ENCODE measurements around the gene MAGI1. TPM values are rescaled to one million over a fixed set of nuclear protein-coding genes. Genes with fewer than 3 reads are reported as not detected.

The MAGI1 gene
- total RNA-seq, 5 donors from 2014 or later (not counting 1 experiment from before 2014, with no cell fraction given) = 0.23 to 0.63 (median 0.29) TPM

- CTCF ChIA-PET = no interaction called here
- Histone ChIP-seq H3K27ac (ENCODE audit: low read length) (no peak overlapping the region), H3K36me3 (ENCODE audit: control insufficient read depth in 2 of 2, extremely low read depth in 1 of 2, insufficient read depth in 1 of 2, low read length in 1 of 2) (no peaks in the 10 kb centered on the region), H3K4me3 (ENCODE audit: control insufficient read depth in 1 of 2, extremely low read depth in 1 of 2, low read length in 1 of 2) (no peak overlapping the region), H3K9me3 (no peaks in the 10 kb centered on the region), H3K4me1 (ENCODE audit: control insufficient read depth in 1 of 2, extremely low read depth in 1 of 2, insufficient read depth in 2 of 2, low read length in 2 of 2) (no peaks in the 10 kb centered on the region), H3K27me3 (replicated peaks in 1 of 2; ENCODE audit: control insufficient read depth in 2 of 2, extremely low read depth in 1 of 2, insufficient read depth in 2 of 2, low read length in 1 of 2) (no peaks in the 10 kb centered on the region)
- no peak for DNase-seq
- H3K36me3 Mint-ChIP-seq = no peaks in the 10 kb centered on the region
- no CpG with 5 or more reads among the region's 4 CpGs for WGBS (ENCODE audit: insufficient coverage)
- H3K4me1 Mint-ChIP-seq = no peaks in the 10 kb centered on the region
- H3K4me3 Mint-ChIP-seq = no peak overlapping the region
- POLR2A ChIA-PET = no interaction called here
- H3K27ac Mint-ChIP-seq = no peak overlapping the region
- H3K27me3 Mint-ChIP-seq = no peaks in the 10 kb centered on the region
- no peak for ATAC-seq (replicated peaks in 1 of 4)
- H3K9me3 Mint-ChIP-seq = peaks cover 2 to 19% (median 8%) of the 10 kb centered on the region in 3 donors
Observed at GRCh38 chr3:65655061-65655460, 383.7 kb downstream of the MAGI1 start.

DNA sequence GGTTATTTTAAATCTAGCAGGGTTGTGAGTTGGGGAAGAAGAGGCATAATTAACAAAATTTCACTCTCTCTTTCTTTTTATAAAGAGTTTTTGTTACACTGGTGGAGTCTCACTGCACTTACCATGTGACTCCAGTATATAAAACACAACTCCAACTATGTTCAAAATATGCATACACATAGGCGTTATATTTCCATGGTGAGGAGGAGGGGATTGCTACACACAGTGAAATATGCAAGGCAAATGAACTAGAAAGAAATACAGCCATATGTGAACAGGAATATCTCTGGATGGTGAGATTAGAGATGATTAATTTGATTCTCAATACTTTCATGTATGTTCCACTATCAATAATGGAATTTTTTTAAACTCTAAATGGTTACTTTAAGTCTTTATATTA, 385.0 kb downstream of the MAGI1 start:
- H3K4me1 ChIP-seq (ENCODE audit: control insufficient read depth in 1 of 2, extremely low read depth in 1 of 2, insufficient read depth in 2 of 2, low read length in 2 of 2) = no peaks in the 10 kb centered on the region
- WGBS (ENCODE audit: insufficient coverage) = no CpG with 5 or more reads among the region's 1 CpG
- no peaks in the 10 kb centered on the region for H3K36me3 ChIP-seq (ENCODE audit: control insufficient read depth in 2 of 2, extremely low read depth in 1 of 2, insufficient read depth in 1 of 2, low read length in 1 of 2)
- Mint-ChIP-seq H3K4me3 (no peak overlapping the region), H3K9me3 (peaks cover 2 to 13% (median 8%) of the 10 kb centered on the region in 3 donors), H3K36me3 (no peaks in the 10 kb centered on the region), H3K27me3 (no peaks in the 10 kb centered on the region), H3K27ac (no peak overlapping the region), H3K4me1 (no peaks in the 10 kb centered on the region)
- ATAC-seq (replicated peaks in 1 of 4) = no peak
- no peaks in the 10 kb centered on the region for H3K27me3 ChIP-seq (replicated peaks in 1 of 2; ENCODE audit: control insufficient read depth in 2 of 2, extremely low read depth in 1 of 2, insufficient read depth in 2 of 2, low read length in 1 of 2)
- H3K27ac ChIP-seq (ENCODE audit: low read length) = no peak overlapping the region
- POLR2A ChIA-PET = no interaction called here
- H3K9me3 ChIP-seq = no peaks in the 10 kb centered on the region
- CTCF ChIA-PET = no interaction called here
- DNase-seq = no peak
- H3K4me3 ChIP-seq (ENCODE audit: control insufficient read depth in 1 of 2, extremely low read depth in 1 of 2, low read length in 1 of 2) = no peak overlapping the region

DNA sequence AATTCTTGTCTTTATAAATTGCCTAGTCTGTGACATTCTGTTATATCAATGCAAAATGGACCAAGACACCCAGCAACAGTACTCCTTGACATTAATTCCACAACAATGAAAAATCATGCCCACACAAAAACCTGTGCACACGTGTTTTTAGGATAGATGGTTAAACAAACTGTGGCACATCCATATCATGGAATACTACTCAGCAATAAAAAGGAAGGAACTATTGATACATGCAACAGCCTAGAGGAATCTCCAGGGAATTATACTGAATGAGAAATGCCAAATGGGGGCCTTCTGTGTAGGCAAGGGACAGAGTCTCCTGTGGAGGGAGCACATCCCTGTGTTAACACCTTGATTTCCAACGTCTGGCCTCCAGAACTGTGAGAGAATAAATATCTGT, 388.5 kb downstream of the MAGI1 start:
- ChIA-PET CTCF (no interaction called here), POLR2A (no interaction called here)
- Histone ChIP-seq H3K36me3 (ENCODE audit: control insufficient read depth in 2 of 2, extremely low read depth in 1 of 2, insufficient read depth in 1 of 2, low read length in 1 of 2) (no peaks in the 10 kb centered on the region), H3K4me1 (ENCODE audit: control insufficient read depth in 1 of 2, extremely low read depth in 1 of 2, insufficient read depth in 2 of 2, low read length in 2 of 2) (no peaks in the 10 kb centered on the region), H3K27ac (ENCODE audit: low read length) (no peak overlapping the region), H3K4me3 (ENCODE audit: control insufficient read depth in 1 of 2, extremely low read depth in 1 of 2, low read length in 1 of 2) (no peak overlapping the region), H3K27me3 (replicated peaks in 1 of 2; ENCODE audit: control insufficient read depth in 2 of 2, extremely low read depth in 1 of 2, insufficient read depth in 2 of 2, low read length in 1 of 2) (no peaks in the 10 kb centered on the region), H3K9me3 (no peaks in the 10 kb centered on the region)
- Mint-ChIP-seq H3K4me1 (no peaks in the 10 kb centered on the region), H3K27ac (no peak overlapping the region), H3K27me3 (no peaks in the 10 kb centered on the region), H3K9me3 (peaks cover 10 to 34% (median 17%) of the 10 kb centered on the region in 3 donors), H3K36me3 (no peaks in the 10 kb centered on the region), H3K4me3 (no peak overlapping the region)
- DNase-seq (no peak), ATAC-seq (replicated peaks in 1 of 4) (no peak)
- no CpG with 5 or more reads among the region's 2 CpGs for WGBS (ENCODE audit: insufficient coverage)

DNA sequence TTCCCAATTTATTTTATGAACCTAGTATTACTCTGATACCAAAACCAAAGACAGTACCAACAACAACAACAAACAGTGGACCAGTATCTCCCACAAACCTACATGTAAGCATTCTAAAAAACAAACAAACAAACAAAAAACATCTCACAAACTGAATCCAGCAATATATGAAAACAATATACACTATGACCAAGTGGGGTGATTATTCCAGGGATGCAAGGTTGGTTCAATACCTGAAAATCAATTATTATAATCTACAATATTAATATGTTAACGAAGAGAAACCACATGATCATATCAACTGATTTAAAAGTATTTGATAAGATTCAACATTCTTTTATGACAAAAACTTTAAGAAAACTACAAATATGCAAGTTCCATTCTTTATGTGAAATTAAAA, 391.3 kb downstream of the MAGI1 start:
- Mint-ChIP-seq H3K36me3 (no peaks in the 10 kb centered on the region), H3K9me3 (peaks cover 10 to 41% (median 23%) of the 10 kb centered on the region in 3 donors), H3K4me1 (no peaks in the 10 kb centered on the region), H3K27ac (no peak overlapping the region), H3K27me3 (no peaks in the 10 kb centered on the region), H3K4me3 (no peak overlapping the region)
- CTCF ChIA-PET = no interaction called here
- H3K36me3 ChIP-seq (ENCODE audit: control insufficient read depth in 2 of 2, extremely low read depth in 1 of 2, insufficient read depth in 1 of 2, low read length in 1 of 2) = no peaks in the 10 kb centered on the region
- POLR2A ChIA-PET = no interaction called here
- DNase-seq = no peak
- no peak for ATAC-seq (replicated peaks in 1 of 4)
- no peak overlapping the region for H3K4me3 ChIP-seq (ENCODE audit: control insufficient read depth in 1 of 2, extremely low read depth in 1 of 2, low read length in 1 of 2)
- H3K9me3 ChIP-seq = no peaks in the 10 kb centered on the region
- H3K27me3 ChIP-seq (replicated peaks in 1 of 2; ENCODE audit: control insufficient read depth in 2 of 2, extremely low read depth in 1 of 2, insufficient read depth in 2 of 2, low read length in 1 of 2) = no peaks in the 10 kb centered on the region
- H3K4me1 ChIP-seq (ENCODE audit: control insufficient read depth in 1 of 2, extremely low read depth in 1 of 2, insufficient read depth in 2 of 2, low read length in 2 of 2) = no peaks in the 10 kb centered on the region
- no peak overlapping the region for H3K27ac ChIP-seq (ENCODE audit: low read length)
- WGBS (ENCODE audit: insufficient coverage) = no CpG with 5 or more reads among the region's 1 CpG

GRCh38 chr3:65642883-65643282, 395.8 kb downstream of the MAGI1 start:
- Histone ChIP-seq H3K27me3 (replicated peaks in 1 of 2; ENCODE audit: control insufficient read depth in 2 of 2, extremely low read depth in 1 of 2, insufficient read depth in 2 of 2, low read length in 1 of 2) (no peaks in the 10 kb centered on the region), H3K4me3 (ENCODE audit: control insufficient read depth in 1 of 2, extremely low read depth in 1 of 2, low read length in 1 of 2) (no peak overlapping the region), H3K27ac (ENCODE audit: low read length) (no peak overlapping the region), H3K4me1 (ENCODE audit: control insufficient read depth in 1 of 2, extremely low read depth in 1 of 2, insufficient read depth in 2 of 2, low read length in 2 of 2) (no peaks in the 10 kb centered on the region), H3K9me3 (no peaks in the 10 kb centered on the region), H3K36me3 (ENCODE audit: control insufficient read depth in 2 of 2, extremely low read depth in 1 of 2, insufficient read depth in 1 of 2, low read length in 1 of 2) (no peaks in the 10 kb centered on the region)
- WGBS (ENCODE audit: insufficient coverage) = no CpG with 5 or more reads among the region's 1 CpG
- Mint-ChIP-seq H3K27me3 (peaks cover 0 to 3% of the 10 kb centered on the region in 2 donors), H3K4me3 (no peak overlapping the region), H3K4me1 (no peaks in the 10 kb centered on the region), H3K36me3 (no peaks in the 10 kb centered on the region), H3K27ac (no peak overlapping the region), H3K9me3 (peaks cover 15 to 35% (median 25%) of the 10 kb centered on the region in 3 donors)
- ChIA-PET CTCF (no interaction called here), POLR2A (no interaction called here)
- DNase-seq (no peak), ATAC-seq (replicated peaks in 1 of 4) (no peak)

- no peak overlapping the region for H3K27ac Mint-ChIP-seq
- Histone ChIP-seq H3K27me3 (replicated peaks in 1 of 2; ENCODE audit: control insufficient read depth in 2 of 2, extremely low read depth in 1 of 2, insufficient read depth in 2 of 2, low read length in 1 of 2) (no peaks in the 10 kb centered on the region), H3K27ac (ENCODE audit: low read length) (no peak overlapping the region), H3K9me3 (no peaks in the 10 kb centered on the region), H3K4me3 (ENCODE audit: control insufficient read depth in 1 of 2, extremely low read depth in 1 of 2, low read length in 1 of 2) (no peak overlapping the region), H3K36me3 (ENCODE audit: control insufficient read depth in 2 of 2, extremely low read depth in 1 of 2, insufficient read depth in 1 of 2, low read length in 1 of 2) (no peaks in the 10 kb centered on the region), H3K4me1 (ENCODE audit: control insufficient read depth in 1 of 2, extremely low read depth in 1 of 2, insufficient read depth in 2 of 2, low read length in 2 of 2) (no peaks in the 10 kb centered on the region)
- WGBS (ENCODE audit: insufficient coverage) = no CpG with 5 or more reads among the region's 2 CpGs
- DNase-seq (no peak), ATAC-seq (replicated peaks in 1 of 4) (no peak)
- H3K9me3 Mint-ChIP-seq = peaks cover 13 to 24% (median 17%) of the 10 kb centered on the region in 3 donors
- no peak overlapping the region for H3K4me3 Mint-ChIP-seq
- no peaks in the 10 kb centered on the region for H3K36me3 Mint-ChIP-seq
- ChIA-PET CTCF (no interaction called here), POLR2A (no interaction called here)
- H3K4me1 Mint-ChIP-seq = no peaks in the 10 kb centered on the region
- H3K27me3 Mint-ChIP-seq = peaks cover 0 to 3% of the 10 kb centered on the region in 2 donors
Observed at GRCh38 chr3:65641777-65642176, 396.9 kb downstream of the MAGI1 start.

DNA sequence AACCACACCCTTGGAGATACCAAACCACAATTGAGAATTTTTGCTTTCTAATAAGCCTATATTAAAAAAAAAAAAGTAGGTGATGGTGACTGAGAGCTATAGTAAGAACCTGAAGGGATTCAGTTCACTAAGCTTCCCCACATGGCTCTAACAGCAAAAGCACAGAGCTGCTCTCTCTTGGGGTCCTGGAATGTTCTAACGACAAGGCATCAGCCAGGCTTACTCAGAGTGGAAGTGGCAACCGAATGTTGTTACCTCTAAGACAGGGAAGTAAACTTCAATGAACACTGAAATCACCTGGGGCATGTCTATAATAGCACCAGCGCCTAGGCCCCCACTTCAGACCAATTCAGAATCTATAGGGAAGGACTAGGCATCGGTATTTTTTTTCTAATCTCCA, 397.7 kb downstream of the MAGI1 start:
- no peak overlapping the region for H3K27ac ChIP-seq (ENCODE audit: low read length)
- ATAC-seq (replicated peaks in 1 of 4) (no peak), DNase-seq (no peak)
- H3K9me3 ChIP-seq = no peaks in the 10 kb centered on the region
- no peak overlapping the region for H3K4me3 ChIP-seq (ENCODE audit: control insufficient read depth in 1 of 2, extremely low read depth in 1 of 2, low read length in 1 of 2)
- ChIA-PET POLR2A (no interaction called here), CTCF (no interaction called here)
- H3K4me3 Mint-ChIP-seq = no peak overlapping the region
- H3K36me3 Mint-ChIP-seq = no peaks in the 10 kb centered on the region
- H3K4me1 Mint-ChIP-seq = no peaks in the 10 kb centered on the region
- H3K27me3 ChIP-seq (replicated peaks in 1 of 2; ENCODE audit: control insufficient read depth in 2 of 2, extremely low read depth in 1 of 2, insufficient read depth in 2 of 2, low read length in 1 of 2) = no peaks in the 10 kb centered on the region
- H3K9me3 Mint-ChIP-seq = peaks cover 11 to 17% (median 11%) of the 10 kb centered on the region in 3 donors
- 76% methylated on average over 2 of the region's 4 CpGs for WGBS (ENCODE audit: insufficient coverage)
- peaks cover 0 to 3% of the 10 kb centered on the region in 2 donors for H3K27me3 Mint-ChIP-seq
- no peaks in the 10 kb centered on the region for H3K36me3 ChIP-seq (ENCODE audit: control insufficient read depth in 2 of 2, extremely low read depth in 1 of 2, insufficient read depth in 1 of 2, low read length in 1 of 2)
- no peaks in the 10 kb centered on the region for H3K4me1 ChIP-seq (ENCODE audit: control insufficient read depth in 1 of 2, extremely low read depth in 1 of 2, insufficient read depth in 2 of 2, low read length in 2 of 2)
- H3K27ac Mint-ChIP-seq = no peak overlapping the region
